Small intestine (tissue), 7 donors: ENCODE measurements around the gene CD164L2. TPM values are rescaled to one million over a fixed set of nuclear protein-coding genes. Genes with fewer than 3 reads are reported as not detected.

ENCODE experiments used
- DNase-seq, 2 donors: peaks; one replicate each; pipeline versions ENCODE4 v3.0.0 to v3.0.0-alpha.2; 2013
- FAIRE-seq: peaks from 2 replicates; lab custom pipeline; 2012; peaks lifted over from hg19 to GRCh38; lab: Jason Lieb, UNC
- H3K27ac ChIP-seq, 3 donors: one replicate each; pipeline ENCODE4 v1.5.1; 2013; ENCODE audit warnings: low read length in 2 of 3, mild to moderate bottlenecking in 2 of 3, control low read depth in 1 of 3, inconsistent platforms in 1 of 3, low read depth in 1 of 3, moderate library complexity in 1 of 3
- H3K27me3 ChIP-seq, 3 donors: one replicate each; pipeline ENCODE4 v1.6.1; 2013; ENCODE audit warnings: low read length in 3 of 3, inconsistent platforms in 1 of 3; ENCODE audit not compliant: control insufficient read depth in 3 of 3, insufficient read depth in 3 of 3
- H3K36me3 ChIP-seq, 3 donors: one replicate each; pipeline ENCODE4 v1.6.1; 2013; ENCODE audit warnings: low read length in 3 of 3, inconsistent platforms in 1 of 3, low read depth in 1 of 3, mild to moderate bottlenecking in 1 of 3, moderate library complexity in 1 of 3; ENCODE audit not compliant: control insufficient read depth in 3 of 3, insufficient read depth in 2 of 3
- H3K4me1 ChIP-seq, 3 donors: one replicate each; pipeline ENCODE4 v1.6.1; 2013; ENCODE audit warnings: low read length in 2 of 3, inconsistent platforms in 1 of 3, low read depth in 1 of 3, mild to moderate bottlenecking in 1 of 3, moderate library complexity in 1 of 3; ENCODE audit not compliant: control insufficient read depth in 3 of 3, insufficient read depth in 2 of 3
- H3K4me3 ChIP-seq, 3 donors: one replicate each; pipeline ENCODE4 v1.5.1; 2013; ENCODE audit warnings: low read length in 3 of 3, control low read depth in 1 of 3, inconsistent platforms in 1 of 3, low read depth in 1 of 3, mild to moderate bottlenecking in 1 of 3, moderate library complexity in 1 of 3
- H3K9me3 ChIP-seq, 2 donors: one replicate each; pipeline ENCODE4 v1.6.1; 2013; ENCODE audit warnings: low read depth in 1 of 2, low read length in 1 of 2; ENCODE audit not compliant: control insufficient read depth in 2 of 2, insufficient read depth in 1 of 2
- WGBS, 3 donors: extraction: QIAGEN DNeasy Blood & Tissue Kit; methylation state at CpG; one replicate each; pipeline ENCODE4 v1.1.7; 2013; 5-methylcytosine and 5-hydroxymethylcytosine counted together
- polyA plus RNA-seq, 4 donors: library from polyadenylated mRNA; stranded (reverse) in 3 of 4; unstranded in 1 of 4; fragments of 200-250 nt in 3 of 4; fragments of 120-200 nt in 1 of 4; gene quantifications; one replicate each; pipeline versions ENCODE4 v1.2.1 to v1.2.3, GENCODE V29; 2013
- donor health status: healthy with polysubstance abuse.
- donor health status: control.
- donor health status: control.
- donor health status: Bipolar disorder and iron deficiency.
- donor health status: healthy.

Gene CD164L2
- polyA plus RNA-seq, 4 donors = 0.03 to 0.04 TPM; not detected in 2

GRCh38 chr1:27403065-27403726, 20.1 kb upstream of the CD164L2 start:
- peak overlapping the region in 2 of 3 donors; percentile 68 to 78 for H3K27ac ChIP-seq
- H3K4me1 ChIP-seq = peaks cover 0 to 31% (median 0%) of the 10 kb centered on the region in 3 donors
- no peak for DNase-seq

GRCh38 chr1:27402349-27402754, 19.2 kb upstream of the CD164L2 start:
- Histone ChIP-seq H3K27me3 (no peaks in the 10 kb centered on the region), H3K4me3 (no peak overlapping the region), H3K9me3 (no peaks in the 10 kb centered on the region), H3K36me3 (peaks cover 1 to 49% (median 8%) of the 10 kb centered on the region in 3 donors), H3K4me1 (peaks cover 0 to 31% (median 0%) of the 10 kb centered on the region in 3 donors), H3K27ac (peak overlapping the region in 2 of 3 donors; percentile 68 to 78)
- DNase-seq (peak; percentile 63 to 81), FAIRE-seq (no peak)
- WGBS, 3 donors = 29 to 43% (median 37%) methylated on average over 8 of the region's 8 CpGs

More at GRCh38 chr1:27403065-27403726, 20.1 kb upstream of the CD164L2 start:
- Histone ChIP-seq H3K4me3 (no peak overlapping the region), H3K27me3 (no peaks in the 10 kb centered on the region), H3K36me3 (peaks cover 4 to 58% (median 15%) of the 10 kb centered on the region in 3 donors), H3K9me3 (no peaks in the 10 kb centered on the region)
- FAIRE-seq = no peak
- 41 to 78% (median 72%) methylated on average over 24 of the region's 24 CpGs for WGBS, 3 donors

- Histone ChIP-seq H3K4me1 (peaks cover 0 to 31% (median 0%) of the 10 kb centered on the region in 3 donors), H3K9me3 (no peaks in the 10 kb centered on the region), H3K36me3 (peaks cover 0 to 35% (median 0%) of the 10 kb centered on the region in 3 donors), H3K4me3 (no peak overlapping the region), H3K27me3 (no peaks in the 10 kb centered on the region), H3K27ac (no peak overlapping the region)
- DNase-seq (no peak), FAIRE-seq (no peak)
- WGBS, 3 donors = 84 to 92% (median 92%) methylated on average over 5 of the region's 5 CpGs
Measured at GRCh38 chr1:27400963-27401341, 17.8 kb upstream of the CD164L2 start.

- Histone ChIP-seq H3K4me1 (peaks cover 0 to 31% (median 0%) of the 10 kb centered on the region in 3 donors), H3K9me3 (no peaks in the 10 kb centered on the region), H3K27me3 (no peaks in the 10 kb centered on the region), H3K36me3 (peaks cover 0 to 31% (median 0%) of the 10 kb centered on the region in 3 donors), H3K4me3 (no peak overlapping the region), H3K27ac (no peak overlapping the region)
- no peak for DNase-seq
- FAIRE-seq = no peak
- 42 to 54% (median 53%) methylated on average over 13 of the region's 13 CpGs for WGBS, 3 donors
Measured at GRCh38 chr1:27400082-27400962, 17.2 kb upstream of the CD164L2 start.

GRCh38 chr1:27399251-27400025, 16.3 kb upstream of the CD164L2 start:
- no peak for DNase-seq
- Histone ChIP-seq H3K9me3 (no peaks in the 10 kb centered on the region), H3K4me1 (peaks cover 0 to 31% (median 0%) of the 10 kb centered on the region in 3 donors), H3K27me3 (no peaks in the 10 kb centered on the region), H3K36me3 (peaks cover 0 to 23% (median 0%) of the 10 kb centered on the region in 3 donors), H3K4me3 (no peak overlapping the region), H3K27ac (no peak overlapping the region)
- no peak for FAIRE-seq
- 48 to 59% (median 50%) methylated on average over 18 to 19 of the region's 19 CpGs for WGBS, 3 donors

GRCh38 chr1:27398405-27399149, 15.4 kb upstream of the CD164L2 start:
- peaks cover 0 to 18% (median 0%) of the 10 kb centered on the region in 3 donors for H3K36me3 ChIP-seq

GRCh38 chr1:27397749-27398148, 14.6 kb upstream of the CD164L2 start:
- Histone ChIP-seq H3K36me3 (peaks cover 0 to 12% (median 0%) of the 10 kb centered on the region in 3 donors), H3K27me3 (peaks cover 0 to 7% (median 0%) of the 10 kb centered on the region in 3 donors), H3K4me1 (peaks cover 0 to 27% (median 0%) of the 10 kb centered on the region in 3 donors), H3K27ac (no peak overlapping the region), H3K4me3 (no peak overlapping the region), H3K9me3 (no peaks in the 10 kb centered on the region)
- FAIRE-seq = no peak
- DNase-seq = no peak
- WGBS, 3 donors = 62 to 75% (median 73%) methylated on average over 7 of the region's 7 CpGs

More at GRCh38 chr1:27398405-27399149, 15.4 kb upstream of the CD164L2 start:
- 50 to 77% (median 65%) methylated on average over 4 of the region's 4 CpGs for WGBS, 3 donors
- no peak overlapping the region for H3K27ac ChIP-seq
- H3K9me3 ChIP-seq = no peaks in the 10 kb centered on the region
- H3K27me3 ChIP-seq = no peaks in the 10 kb centered on the region
- no peak for FAIRE-seq
- no peak overlapping the region for H3K4me3 ChIP-seq
- H3K4me1 ChIP-seq = peaks cover 0 to 29% (median 0%) of the 10 kb centered on the region in 3 donors
- DNase-seq = no peak
